ENCODE results near the gene MOV10L1. TPM values are rescaled to one million over a fixed set of nuclear protein-coding genes. Genes with fewer than 3 reads are reported as not detected.

The MOV10L1 gene
- total RNA-seq, 2 donors from 2014 or later, result 0.27 to 0.50 TPM

DNA sequence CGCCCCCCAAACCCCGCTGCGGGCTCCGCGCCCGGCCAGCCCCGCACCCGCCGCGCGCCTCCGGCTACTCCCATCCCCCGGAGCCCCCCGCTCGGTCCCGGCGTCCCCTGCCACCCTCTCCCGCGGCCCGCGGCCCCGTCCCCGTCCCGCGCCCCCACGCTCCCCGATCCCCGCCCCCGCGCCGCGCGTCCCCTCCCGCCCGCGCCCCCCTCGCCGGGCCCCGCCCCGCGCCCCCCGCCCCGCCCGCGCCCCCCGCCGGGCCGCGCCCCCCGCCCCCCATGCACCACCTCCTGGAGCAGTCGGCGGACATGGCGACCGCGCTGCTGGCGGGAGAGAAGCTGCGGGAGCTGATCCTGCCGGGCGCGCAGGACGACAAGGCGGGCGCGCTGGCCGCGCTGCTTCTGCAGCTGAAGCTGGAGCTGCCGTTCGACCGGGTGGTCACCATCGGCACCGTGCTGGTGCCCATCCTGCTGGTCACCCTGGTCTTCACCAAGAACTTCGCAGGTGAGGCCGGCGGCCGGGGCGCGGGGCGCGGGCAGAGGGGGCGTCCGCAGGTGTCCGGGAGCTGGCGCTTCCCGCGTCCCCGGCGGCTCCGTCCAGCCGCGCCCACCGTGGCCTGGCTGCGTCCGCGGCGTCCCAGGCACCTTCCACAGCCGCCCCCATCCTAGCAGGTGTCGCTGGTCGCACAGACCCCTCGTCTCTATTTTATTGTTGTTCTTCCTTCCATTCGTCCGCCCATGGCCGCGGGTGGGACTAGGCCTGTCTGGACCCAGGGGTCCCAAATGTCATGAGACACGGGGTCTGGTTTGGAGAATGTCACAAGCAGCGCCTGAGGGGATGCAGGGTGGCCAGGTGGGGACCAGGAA lies 80.9 kb downstream of the MOV10L1 start, which contains the start of gene PANX2:
PANX2 (plus strand) TSS at position 279 of the 866 bp plus-strand sequence; CDS start at position 279, 0 bp downstream.
- Histone ChIP-seq H3K36me3 (no peaks in the 10 kb centered on the region), H3K27me3 (peaks cover 27% of the 10 kb centered on the region), H3K4me3 (peak within 1 kb of the TSS; percentile 20), H3K4me1 (no peaks in the 10 kb centered on the region), H3K9me3 (no peaks in the 10 kb centered on the region), H3K9ac (ENCODE audit: low read depth in 2 of 2, low read length in 2 of 2) (no peak within 1 kb of the TSS), H3K27ac (no peak within 1 kb of the TSS)
- DNase-seq, result no peak
- intact Hi-C loops (cut with DNase I), result no loop called here
- TF ChIP-seq, protein P1, sequence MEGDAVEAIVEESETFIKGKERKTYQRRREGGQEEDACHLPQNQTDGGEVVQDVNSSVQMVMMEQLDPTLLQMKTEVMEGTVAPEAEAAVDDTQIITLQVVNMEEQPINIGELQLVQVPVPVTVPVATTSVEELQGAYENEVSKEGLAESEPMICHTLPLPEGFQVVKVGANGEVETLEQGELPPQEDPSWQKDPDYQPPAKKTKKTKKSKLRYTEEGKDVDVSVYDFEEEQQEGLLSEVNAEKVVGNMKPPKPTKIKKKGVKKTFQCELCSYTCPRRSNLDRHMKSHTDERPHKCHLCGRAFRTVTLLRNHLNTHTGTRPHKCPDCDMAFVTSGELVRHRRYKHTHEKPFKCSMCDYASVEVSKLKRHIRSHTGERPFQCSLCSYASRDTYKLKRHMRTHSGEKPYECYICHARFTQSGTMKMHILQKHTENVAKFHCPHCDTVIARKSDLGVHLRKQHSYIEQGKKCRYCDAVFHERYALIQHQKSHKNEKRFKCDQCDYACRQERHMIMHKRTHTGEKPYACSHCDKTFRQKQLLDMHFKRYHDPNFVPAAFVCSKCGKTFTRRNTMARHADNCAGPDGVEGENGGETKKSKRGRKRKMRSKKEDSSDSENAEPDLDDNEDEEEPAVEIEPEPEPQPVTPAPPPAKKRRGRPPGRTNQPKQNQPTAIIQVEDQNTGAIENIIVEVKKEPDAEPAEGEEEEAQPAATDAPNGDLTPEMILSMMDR (IDR thresholded peaks at IDR 0.05), result no peak

DNA sequence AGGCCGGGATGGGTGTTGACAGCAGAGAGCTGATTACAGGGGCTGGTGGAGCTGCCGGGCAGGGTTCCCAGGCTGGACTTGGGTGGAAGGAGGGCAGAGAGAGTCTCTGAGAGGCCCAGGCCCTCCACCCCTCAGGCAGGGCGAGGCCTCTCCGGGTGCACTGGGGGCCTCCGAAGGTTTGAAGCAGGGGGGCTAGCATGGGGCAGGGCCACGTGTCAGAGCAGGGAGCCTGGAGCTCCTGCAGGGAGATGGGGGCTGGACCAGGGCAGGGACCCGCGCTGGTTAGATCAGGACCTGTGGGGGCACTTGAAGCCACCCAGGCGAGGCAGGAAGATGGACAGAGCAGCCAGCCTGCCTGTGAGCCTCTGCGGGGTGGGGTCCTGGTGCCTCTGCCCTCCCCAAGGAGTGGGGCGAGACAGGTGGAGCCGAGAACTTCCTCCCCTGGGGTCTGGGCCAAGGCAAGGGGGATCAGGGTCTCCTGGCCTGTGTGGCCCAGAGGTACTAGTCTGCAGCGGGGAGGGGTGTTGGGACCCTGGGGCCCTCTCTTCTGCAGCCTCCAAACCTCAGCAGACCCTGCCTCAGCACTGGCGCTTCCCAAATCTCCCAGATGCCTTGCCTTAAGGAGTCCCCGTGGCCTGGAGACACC lies 81.6 kb downstream of the MOV10L1 start:
- no peak for DNase-seq
- peaks cover 27% of the 10 kb centered on the region for H3K27me3 ChIP-seq

DNA sequence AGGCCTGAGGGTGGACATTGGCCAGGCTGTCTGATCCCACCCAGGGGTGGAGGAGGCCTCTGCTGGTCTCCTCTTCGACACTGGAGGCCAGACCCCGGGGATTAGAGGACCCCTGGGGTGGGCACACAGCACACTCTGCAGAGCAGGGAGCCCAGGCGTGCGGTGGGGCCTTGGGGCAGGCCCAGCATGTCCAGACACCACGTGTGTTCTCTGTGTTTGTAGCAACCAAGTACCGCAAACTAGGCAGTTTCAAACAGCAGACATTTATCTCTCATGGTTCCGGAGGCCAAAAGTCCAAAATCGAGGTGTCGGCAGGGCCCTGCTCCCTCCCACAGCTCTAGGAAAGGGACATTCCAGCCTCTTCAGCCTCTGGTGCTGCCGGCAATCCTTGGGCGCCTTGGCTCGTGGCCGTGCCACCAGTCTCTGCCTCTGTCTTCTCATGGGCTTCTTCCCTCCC lies 82.2 kb downstream of the MOV10L1 start:
- H3K36me3 ChIP-seq, result no peaks in the 10 kb centered on the region
- TF ChIP-seq, protein P1 (IDR thresholded peaks at IDR 0.05), result no peak
- H3K9me3 ChIP-seq, result no peaks in the 10 kb centered on the region
- H3K27ac ChIP-seq, result no peak overlapping the region
- DNase-seq, result no peak
- intact Hi-C loops (cut with DNase I), result no loop called here
- no peaks in the 10 kb centered on the region for H3K4me1 ChIP-seq
- H3K4me3 ChIP-seq, result no peak overlapping the region
- H3K27me3 ChIP-seq, result peaks cover 27% of the 10 kb centered on the region
- H3K9ac ChIP-seq (ENCODE audit: low read depth in 2 of 2, low read length in 2 of 2), result no peak overlapping the region

More for the DNA sequence above, 81.6 kb downstream of the MOV10L1 start:
- Histone ChIP-seq H3K9me3 (no peaks in the 10 kb centered on the region), H3K36me3 (no peaks in the 10 kb centered on the region), H3K4me3 (no peak overlapping the region), H3K27ac (no peak overlapping the region), H3K4me1 (no peaks in the 10 kb centered on the region), H3K9ac (ENCODE audit: low read depth in 2 of 2, low read length in 2 of 2) (no peak overlapping the region)
- intact Hi-C loops (cut with DNase I), result no loop called here
- TF ChIP-seq, protein P1 (IDR thresholded peaks at IDR 0.05), result no peak

DNA sequence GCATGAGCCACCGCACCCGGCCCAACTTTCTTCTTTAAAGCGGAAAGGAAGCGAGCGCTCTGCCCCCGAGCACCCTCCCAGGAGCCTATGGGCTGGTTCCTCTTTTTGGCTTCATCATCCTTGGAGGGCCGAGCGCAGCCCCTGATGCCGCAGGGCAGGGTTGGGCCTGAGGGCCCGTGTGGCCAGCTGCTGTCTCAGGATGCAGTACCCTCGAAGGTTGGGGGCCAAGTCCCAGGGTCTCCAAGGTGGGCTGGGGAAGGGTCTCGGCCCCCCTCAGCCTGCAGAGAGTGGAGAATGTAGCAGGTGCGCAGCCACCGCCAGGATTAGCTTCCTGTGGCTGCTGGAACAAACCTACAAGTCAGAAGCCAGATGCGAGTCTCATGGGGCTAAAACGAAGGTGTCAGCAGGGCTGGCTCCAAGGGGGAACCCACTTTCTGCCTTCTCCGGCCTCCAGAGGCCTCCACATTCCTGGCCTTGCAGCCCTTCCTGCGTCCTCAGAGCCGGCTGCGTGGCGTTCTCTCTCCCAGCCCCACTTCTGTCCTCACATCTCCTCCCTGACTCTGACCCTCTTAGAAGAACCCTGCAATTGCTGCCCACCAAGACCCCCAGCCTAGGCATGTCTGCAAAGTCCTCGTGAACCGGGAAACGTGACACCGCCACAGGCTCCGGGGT lies 83.6 kb downstream of the MOV10L1 start:
- H3K4me1 ChIP-seq, result no peaks in the 10 kb centered on the region
- H3K4me3 ChIP-seq, result no peak overlapping the region
- intact Hi-C loops (cut with DNase I), result no loop called here
- TF ChIP-seq, protein P1 (IDR thresholded peaks at IDR 0.05), result no peak
- no peaks in the 10 kb centered on the region for H3K36me3 ChIP-seq
- no peak overlapping the region for H3K27ac ChIP-seq
- peaks cover 32% of the 10 kb centered on the region for H3K27me3 ChIP-seq
- H3K9me3 ChIP-seq, result no peaks in the 10 kb centered on the region
- H3K9ac ChIP-seq (ENCODE audit: low read depth in 2 of 2, low read length in 2 of 2), result no peak overlapping the region
- no peak for DNase-seq

DNA sequence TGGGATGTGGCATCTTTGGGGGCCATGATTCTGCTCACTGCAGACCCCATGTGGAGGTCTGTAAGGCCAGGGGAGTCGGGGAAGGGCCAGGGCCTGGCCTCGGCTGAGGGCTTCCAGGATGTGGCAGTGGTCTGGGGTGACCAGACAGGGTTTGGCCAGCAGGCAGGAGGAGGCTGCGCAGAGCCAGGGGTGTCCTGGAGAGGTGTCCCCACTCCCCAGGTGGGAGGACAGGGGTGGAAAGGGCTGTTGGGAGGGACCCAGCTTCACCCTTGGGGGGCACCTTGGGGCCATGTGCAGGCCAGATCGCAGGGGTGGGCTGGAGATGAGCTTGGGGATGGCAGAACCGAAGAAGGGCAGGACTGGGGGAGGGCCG lies 84.2 kb downstream of the MOV10L1 start:
- Histone ChIP-seq H3K9me3 (no peaks in the 10 kb centered on the region), H3K4me3 (no peak overlapping the region), H3K27me3 (peaks cover 35% of the 10 kb centered on the region), H3K27ac (no peak overlapping the region), H3K36me3 (no peaks in the 10 kb centered on the region), H3K4me1 (no peaks in the 10 kb centered on the region), H3K9ac (ENCODE audit: low read depth in 2 of 2, low read length in 2 of 2) (no peak overlapping the region)
- TF ChIP-seq, protein P1 (IDR thresholded peaks at IDR 0.05), result no peak
- no peak for DNase-seq
- intact Hi-C loops (cut with DNase I), result no loop called here

Measured in colonic mucosa (tissue), 4 donors.